GM19099 (cell line): ENCODE measurements around the gene SCN8A.

Experiments
- POLR2A ChIP-seq: IDR thresholded peaks from 3 replicates; pipeline ENCODE4 v1.6.1; 2011; ENCODE audit warnings: low read depth; ENCODE audit not compliant: insufficient read length; ENCODE audit errors: extremely low read depth

SCN8A gene

GRCh38 chr12:51793201-51793600 is 202.2 kb downstream of the SCN8A start:
- no peak for TF ChIP-seq POLR2A

DNA sequence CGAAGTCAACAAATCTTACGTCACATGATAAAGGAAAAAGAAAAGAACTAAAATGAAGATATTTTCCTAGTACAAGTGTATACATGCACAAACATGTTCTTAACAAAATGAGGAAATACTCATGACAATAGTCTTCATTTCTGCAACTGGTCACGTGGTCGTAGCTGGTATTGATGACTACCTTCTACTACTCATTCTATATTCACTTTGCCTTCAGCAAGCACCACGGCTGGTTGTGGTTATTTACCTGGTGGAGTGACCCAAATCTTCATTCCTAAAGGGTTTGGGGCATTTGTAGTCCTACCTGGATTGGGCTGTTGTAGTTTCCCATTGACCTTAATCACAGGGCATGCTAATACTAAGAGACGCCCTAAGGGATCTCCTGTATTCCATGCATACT is 206.3 kb downstream of the SCN8A start:
- no peak for TF ChIP-seq POLR2A

DNA sequence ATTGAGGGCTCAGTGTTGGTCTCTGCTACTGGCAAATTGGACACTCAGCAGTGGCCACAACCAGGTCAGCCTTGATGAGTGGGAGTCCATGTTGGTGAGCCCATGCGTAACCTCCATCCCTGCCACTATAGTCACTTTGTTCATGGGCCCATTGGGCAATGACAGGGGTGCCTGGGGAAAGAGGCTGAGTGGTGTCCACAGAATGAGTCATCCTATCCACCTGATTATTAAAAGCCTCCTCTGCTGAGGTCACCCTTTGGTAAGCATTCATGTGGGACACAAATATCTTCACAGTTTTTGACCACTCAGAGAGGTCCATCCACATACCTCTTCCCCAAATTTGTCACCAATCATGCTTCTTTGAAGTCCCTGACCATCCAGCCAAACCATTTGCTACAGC is 207.5 kb downstream of the SCN8A start:
- TF ChIP-seq POLR2A, result no peak

DNA sequence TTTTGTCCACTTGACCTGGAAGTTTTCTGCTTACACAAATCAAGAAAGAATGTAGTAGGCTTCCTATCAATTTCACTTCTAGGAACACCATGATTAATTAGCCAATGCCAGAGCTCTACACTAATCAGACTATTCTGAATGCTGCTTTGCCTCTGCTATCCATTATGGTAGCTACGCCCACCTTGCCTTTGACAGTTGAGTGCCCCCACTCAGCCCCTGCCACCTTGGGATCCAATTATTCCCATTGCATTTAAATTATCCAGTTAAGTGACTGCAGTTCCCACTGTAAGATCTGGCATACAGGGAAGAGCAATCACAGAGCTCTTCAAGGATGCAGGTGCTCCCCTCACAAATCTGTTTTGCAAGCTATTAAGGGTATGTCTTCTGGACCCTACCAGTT is 210.0 kb downstream of the SCN8A start:
- no peak for TF ChIP-seq POLR2A

DNA sequence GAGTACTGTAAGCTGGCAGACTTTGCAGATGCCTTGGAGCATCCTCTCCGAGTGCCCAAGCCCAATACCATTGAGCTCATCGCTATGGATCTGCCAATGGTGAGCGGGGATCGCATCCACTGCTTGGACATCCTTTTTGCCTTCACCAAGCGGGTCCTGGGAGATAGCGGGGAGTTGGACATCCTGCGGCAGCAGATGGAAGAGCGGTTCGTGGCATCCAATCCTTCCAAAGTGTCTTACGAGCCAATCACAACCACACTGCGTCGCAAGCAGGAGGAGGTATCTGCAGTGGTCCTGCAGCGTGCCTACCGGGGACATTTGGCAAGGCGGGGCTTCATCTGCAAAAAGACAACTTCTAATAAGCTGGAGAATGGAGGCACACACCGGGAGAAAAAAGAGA is 215.9 kb downstream of the SCN8A start:
- TF ChIP-seq POLR2A, result no peak

DNA sequence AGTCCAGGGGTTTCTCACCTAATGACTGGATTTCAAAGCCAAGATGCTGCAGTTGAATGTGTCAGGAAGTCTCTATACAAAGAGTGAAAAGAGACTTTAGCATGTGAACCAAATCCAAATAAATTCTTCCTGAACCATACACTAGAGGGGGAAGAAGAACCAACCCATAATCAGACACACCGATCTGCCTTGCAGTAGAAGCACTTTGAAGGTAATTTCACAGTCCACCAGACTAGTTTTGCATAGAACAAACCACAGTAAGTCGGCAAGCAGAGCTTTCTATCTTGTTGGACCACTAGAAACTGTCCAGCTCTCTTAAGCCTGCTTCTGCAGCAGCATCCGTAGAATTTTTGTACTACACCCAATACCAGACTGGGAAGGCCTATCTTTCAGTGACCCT is 218.2 kb downstream of the SCN8A start:
- no peak for TF ChIP-seq POLR2A

- TF ChIP-seq POLR2A, result no peak
Observed at GRCh38 chr12:51811203-51812202, 220.5 kb downstream of the SCN8A start.

GRCh38 chr12:51812871-51813270 is 221.8 kb downstream of the SCN8A start:
- no peak for TF ChIP-seq POLR2A

DNA sequence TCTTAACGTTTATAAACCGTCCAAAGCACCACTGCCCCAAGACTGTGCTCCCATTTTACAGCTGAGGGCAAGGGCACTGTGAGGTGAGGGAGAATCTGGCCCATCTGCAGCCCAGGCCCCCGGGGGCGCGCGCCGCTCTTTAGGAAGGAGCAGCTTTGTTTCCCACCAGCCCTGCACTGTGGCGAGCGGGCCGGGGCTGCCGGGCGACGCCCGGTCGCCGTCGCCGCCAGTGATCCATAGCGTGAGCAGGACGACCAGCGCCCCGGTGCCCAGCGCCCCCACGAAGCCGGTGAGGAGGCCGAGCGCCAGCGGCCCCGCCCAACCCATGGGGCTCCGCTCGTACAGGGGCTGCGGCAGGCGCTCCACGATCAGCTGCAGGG is 222.9 kb downstream of the SCN8A start:
- TF ChIP-seq POLR2A, result no peak

GRCh38 chr12:51814311-51815088 is 223.5 kb downstream of the SCN8A start:
- no peak for TF ChIP-seq POLR2A

- no peak for TF ChIP-seq POLR2A
Observed at GRCh38 chr12:51815571-51815970, 224.5 kb downstream of the SCN8A start.

DNA sequence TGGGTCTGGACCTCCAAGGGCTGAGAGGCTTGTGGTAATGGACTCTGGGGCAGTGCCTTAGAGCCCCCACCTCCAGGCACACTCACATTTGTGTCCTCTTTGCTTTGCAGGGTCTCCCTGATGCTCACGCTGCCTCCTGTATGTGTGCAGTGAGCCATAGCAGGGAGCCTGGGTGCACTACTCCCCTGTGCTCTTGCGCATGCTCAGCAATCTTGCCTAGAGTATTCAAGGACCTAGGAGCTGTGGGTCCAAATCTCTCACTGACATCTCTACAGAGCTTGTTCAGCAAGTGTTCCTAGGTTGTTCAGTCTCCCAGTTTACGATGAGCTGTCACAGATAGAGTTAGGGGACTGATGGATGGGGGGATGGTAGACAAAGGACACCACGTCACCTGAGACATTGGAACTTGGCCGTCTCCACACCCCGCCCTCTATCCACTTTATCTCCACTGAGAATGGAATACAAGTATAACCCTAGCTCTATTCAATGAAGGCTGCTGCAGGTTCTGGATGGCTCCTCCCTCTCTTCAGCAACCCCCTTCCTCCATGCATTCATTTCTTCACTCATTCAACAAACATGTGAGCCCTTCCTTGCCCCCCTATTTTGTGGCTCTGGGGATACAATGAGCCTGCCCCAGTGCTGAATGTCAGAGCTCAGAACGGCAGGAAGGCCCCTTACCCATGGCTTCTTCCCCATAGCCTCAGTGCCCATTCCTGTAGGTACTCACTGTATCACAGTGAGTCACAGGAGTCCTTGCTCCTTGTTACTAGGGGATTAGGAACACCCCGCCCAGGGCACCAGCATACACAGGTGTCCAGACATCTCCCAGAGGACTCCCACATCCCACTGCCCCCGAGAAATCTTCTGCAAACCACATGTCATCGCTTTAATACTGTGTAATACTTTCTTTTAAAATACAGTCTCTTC is 226.3 kb downstream of the SCN8A start:
- TF ChIP-seq POLR2A, result no peak

DNA sequence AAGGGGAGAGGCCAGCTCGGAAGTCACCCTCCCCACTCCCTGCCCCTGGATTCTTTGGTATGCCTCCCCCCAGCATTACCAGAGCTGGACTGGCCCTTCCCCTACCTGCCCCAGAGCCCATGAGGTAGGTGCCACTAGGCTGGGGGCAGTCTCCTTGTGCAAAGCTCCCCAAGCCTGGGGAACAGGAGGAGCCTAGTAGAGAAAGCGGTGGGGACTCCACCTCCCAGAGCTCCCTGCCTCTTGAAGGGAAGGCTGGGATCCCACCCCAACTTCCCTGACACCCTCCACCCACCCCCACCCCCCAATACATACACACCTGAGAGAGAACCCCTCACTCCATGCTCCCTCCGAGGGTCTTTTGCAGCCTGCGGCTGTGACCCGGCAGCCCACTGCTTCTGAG is 227.1 kb downstream of the SCN8A start:
- no peak for TF ChIP-seq POLR2A

- no peak for TF ChIP-seq POLR2A
Observed at GRCh38 chr12:51818566-51819300, 227.7 kb downstream of the SCN8A start.
